ENCODE results near the gene ZBTB7A. TPM values are rescaled to one million over a fixed set of nuclear protein-coding genes. Genes with fewer than 3 reads are reported as not detected.
"Not testable (repeated sequence)": the region's sequence is repeated elsewhere in the genome, so short reads cannot be mapped to it uniquely, and the experiment has no call there.

ZBTB7A gene
- polyA plus RNA-seq, 1 donor from 2014 or later: 75.7 TPM

DNA sequence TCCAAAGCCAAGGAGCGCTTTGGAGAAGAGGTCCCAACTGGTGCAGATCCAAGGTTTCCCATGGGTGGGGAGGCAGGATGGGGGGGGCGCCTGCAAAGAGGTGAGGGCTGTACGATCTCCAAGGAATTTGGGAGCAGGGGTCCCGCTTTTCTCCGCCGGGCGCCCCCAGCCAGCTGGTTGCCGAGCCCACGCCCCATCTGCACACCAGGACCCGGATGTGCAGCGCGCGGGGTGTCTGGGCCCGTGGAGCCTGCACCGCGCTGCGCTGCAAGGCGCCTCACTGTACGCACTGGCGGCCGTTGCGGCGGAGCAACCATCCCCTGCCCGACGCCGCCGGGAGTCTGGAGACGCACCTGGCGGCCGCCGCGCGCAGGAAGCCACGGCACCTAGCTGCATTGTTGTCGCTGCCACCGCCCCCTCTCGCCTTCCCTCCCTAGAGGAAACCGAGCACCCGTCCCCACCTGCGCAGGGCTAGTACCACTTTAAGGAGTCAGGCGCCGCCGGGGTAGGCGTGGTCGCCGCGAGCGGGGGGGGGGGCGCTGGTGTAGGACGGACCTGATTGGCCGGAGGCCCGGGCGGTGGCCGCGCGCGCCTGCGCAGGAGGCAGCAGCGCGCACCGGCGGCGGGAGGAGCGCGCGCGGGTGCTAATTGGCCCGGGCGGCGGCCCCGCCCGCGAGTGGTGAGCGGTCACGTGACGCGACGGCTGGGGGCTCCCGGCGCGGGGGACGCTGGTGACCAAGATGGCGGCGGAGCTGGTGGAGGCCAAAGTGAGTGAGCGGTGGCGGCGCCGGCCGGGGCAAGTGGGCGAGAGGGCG lies 59.5 kb downstream of the ZBTB7A start, which contains the start of gene PIAS4:
Gene PIAS4, plus strand, starts transcription at position 716 of the 815 bp plus-strand sequence. Its CDS starts 25 bp downstream, at position 741.
- H3K9me3 Mint-ChIP-seq: no peaks in the 10 kb centered on the region
- peak within 1 kb of the TSS; percentile 83 to 92 (median 88) for H3K4me3 Mint-ChIP-seq
- H3K4me1 Mint-ChIP-seq: peaks cover 5 to 15% (median 14%) of the 10 kb centered on the region in 3 donors
- peak within 1 kb of the TSS; percentile 81 to 86 (median 83) for H3K27ac Mint-ChIP-seq
- no peaks in the 10 kb centered on the region for H3K36me3 Mint-ChIP-seq
- H3K27me3 Mint-ChIP-seq: no peaks in the 10 kb centered on the region

DNA sequence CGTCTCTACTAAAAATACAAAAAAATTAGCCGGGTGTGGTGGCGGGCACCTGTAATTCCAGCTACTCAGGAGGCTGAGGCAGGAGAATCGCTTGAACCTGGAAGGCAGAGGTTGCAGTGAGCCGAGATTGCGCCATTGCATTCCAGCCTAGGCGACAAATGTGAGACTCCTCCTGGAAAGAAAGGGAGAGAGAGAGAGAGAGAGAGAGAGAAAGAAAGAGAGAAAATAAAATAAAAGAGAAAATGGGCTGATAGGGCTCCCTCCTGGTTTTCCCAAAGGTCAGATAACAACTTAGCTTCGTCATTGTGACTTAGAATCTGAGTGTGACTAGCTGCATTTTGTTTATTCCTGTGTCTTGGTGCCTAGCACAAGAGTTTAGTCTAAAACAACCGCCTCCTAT lies 61.3 kb downstream of the ZBTB7A start:
- Mint-ChIP-seq H3K4me3 (peak overlapping the region in 3 of 4 donors; percentile 12 to 84 (median 17)), H3K27ac (peak overlapping the region in 1 of 3 donors; percentile 83), H3K4me1 (peaks cover 5 to 12% (median 9%) of the 10 kb centered on the region in 3 donors)
- H3K27me3 Mint-ChIP-seq, H3K36me3 Mint-ChIP-seq, H3K9me3 Mint-ChIP-seq: not testable (repeated sequence)

DNA sequence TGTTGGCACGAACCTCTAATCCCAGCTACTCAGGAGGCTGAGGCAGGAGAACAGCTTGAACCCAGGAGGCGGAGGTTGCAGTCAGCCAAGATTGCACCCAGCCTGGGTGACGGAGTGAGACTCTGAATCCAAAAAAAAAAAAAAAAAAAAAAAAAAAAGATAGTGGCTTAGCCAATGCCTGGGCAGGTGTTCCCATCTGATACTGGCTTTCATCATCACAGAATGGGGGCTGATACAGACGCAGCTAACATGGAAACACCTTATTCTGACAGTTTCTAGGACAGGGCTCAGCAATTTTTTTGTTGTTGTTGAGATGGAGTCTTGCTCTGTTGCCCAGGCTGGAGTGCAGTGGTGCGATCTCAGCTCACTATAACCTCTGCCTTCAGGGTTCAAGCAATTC lies 65.9 kb downstream of the ZBTB7A start:
- H3K4me1 Mint-ChIP-seq, H3K27me3 Mint-ChIP-seq: not testable (repeated sequence)

DNA sequence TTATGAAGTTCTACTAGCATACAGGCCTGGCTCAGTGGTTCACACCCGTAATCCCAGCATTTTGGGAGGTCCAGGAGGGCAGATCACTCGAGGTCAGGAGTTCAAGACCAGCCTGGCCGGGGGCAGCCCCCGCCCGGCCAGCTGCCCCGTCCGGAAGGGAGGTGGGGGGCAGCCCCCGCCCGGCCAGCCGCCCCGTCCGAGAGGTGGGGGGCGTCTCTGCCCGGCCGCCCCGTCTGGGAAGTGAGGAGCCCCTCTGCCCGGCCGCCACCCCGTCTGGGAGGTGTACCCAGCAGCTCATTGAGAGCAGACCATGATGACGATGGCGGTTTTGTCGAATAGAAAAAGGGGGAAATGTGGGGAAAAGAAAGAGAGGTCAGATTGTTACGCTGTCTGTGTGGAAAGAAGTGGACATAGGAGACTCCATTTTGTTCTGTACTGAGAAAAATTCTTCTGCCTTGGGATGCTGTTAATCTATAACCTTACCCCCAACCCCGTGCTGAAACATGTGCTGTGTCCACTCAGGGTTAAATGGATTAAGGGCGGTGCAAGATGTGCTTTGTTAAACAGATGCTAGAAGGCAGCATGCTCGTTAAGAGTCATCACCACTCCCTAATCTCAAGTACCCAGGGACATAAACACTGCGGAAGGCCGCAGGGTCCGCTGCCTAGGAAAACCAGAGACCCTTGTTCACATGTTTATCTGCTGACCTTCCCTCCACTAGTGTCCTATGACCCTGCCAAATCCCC lies 67.9 kb downstream of the ZBTB7A start:
- H3K4me1 Mint-ChIP-seq, H3K9me3 Mint-ChIP-seq, H3K27ac Mint-ChIP-seq, H3K36me3 Mint-ChIP-seq, H3K27me3 Mint-ChIP-seq, H3K4me3 Mint-ChIP-seq: not testable (repeated sequence)

More for the DNA sequence above, 65.9 kb downstream of the ZBTB7A start:
- H3K27ac Mint-ChIP-seq, H3K9me3 Mint-ChIP-seq, H3K36me3 Mint-ChIP-seq, H3K4me3 Mint-ChIP-seq: not testable (repeated sequence)

DNA sequence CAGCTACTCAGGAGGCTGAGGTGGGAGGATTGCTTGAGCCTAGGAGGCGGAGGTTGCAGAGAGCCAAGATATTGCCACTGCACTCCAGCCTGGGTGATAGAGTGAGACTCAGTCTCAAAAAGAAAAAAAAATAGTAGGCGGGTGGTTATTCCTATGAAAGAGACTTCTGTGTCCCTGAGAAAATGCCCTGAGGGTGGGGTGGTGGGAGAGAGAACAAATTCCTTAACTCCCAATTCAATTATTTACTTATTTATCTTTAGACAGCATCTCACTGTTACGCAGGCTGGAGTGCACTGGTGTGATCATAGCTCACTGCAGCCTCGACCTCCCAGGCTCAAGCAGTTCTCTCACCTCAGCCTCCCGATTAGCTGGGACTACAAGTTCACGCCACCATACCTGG lies 71.1 kb downstream of the ZBTB7A start:
- Mint-ChIP-seq H3K4me1 (peaks cover 5 to 6% (median 5%) of the 10 kb centered on the region in 3 donors), H3K4me3 (no peak overlapping the region), H3K9me3 (peaks cover 0 to 2% (median 0%) of the 10 kb centered on the region in 3 donors), H3K27me3 (no peaks in the 10 kb centered on the region), H3K36me3 (no peaks in the 10 kb centered on the region), H3K27ac (no peak overlapping the region)

Other genes with a start within 250 kb of the ZBTB7A start
- 0.38 TPM for gene ZFR2, start 197.9 kb downstream of the ZBTB7A start, polyA plus RNA-seq
- gene ATCAY, start 186.2 kb downstream of the ZBTB7A start, polyA plus RNA-seq: not detected
- not detected for gene NMRK2, start 133.8 kb downstream of the ZBTB7A start, polyA plus RNA-seq
- gene DAPK3, start 95.8 kb downstream of the ZBTB7A start, polyA plus RNA-seq: 34.7 TPM
- 1,056 TPM for gene EEF2, start 81.4 kb downstream of the ZBTB7A start, polyA plus RNA-seq
- gene PIAS4, start 59.2 kb downstream of the ZBTB7A start, polyA plus RNA-seq: 8.9 TPM
- gene MAP2K2, start 57.2 kb upstream of the ZBTB7A start, polyA plus RNA-seq: 69.1 TPM
- gene CREB3L3, start 86.7 kb upstream of the ZBTB7A start, polyA plus RNA-seq: not detected
- gene SIRT6, start 115.7 kb upstream of the ZBTB7A start, polyA plus RNA-seq: 4.8 TPM
- gene ANKRD24, start 115.8 kb upstream of the ZBTB7A start, polyA plus RNA-seq: not detected
- 24.2 TPM for gene EBI3, start 162.6 kb upstream of the ZBTB7A start, polyA plus RNA-seq
- 45.6 TPM for gene YJU2, start 180.2 kb upstream of the ZBTB7A start, polyA plus RNA-seq
- not detected for gene SHD, start 212.4 kb upstream of the ZBTB7A start, polyA plus RNA-seq
- gene TMIGD2, start 235.5 kb upstream of the ZBTB7A start, polyA plus RNA-seq: 1.9 TPM
- gene FSD1, start 237.7 kb upstream of the ZBTB7A start, polyA plus RNA-seq: 0.58 TPM

Data from IgD-negative memory B cell (primary cell).